ENCODE data around the gene RNF222.

The RNF222 gene, protein sequence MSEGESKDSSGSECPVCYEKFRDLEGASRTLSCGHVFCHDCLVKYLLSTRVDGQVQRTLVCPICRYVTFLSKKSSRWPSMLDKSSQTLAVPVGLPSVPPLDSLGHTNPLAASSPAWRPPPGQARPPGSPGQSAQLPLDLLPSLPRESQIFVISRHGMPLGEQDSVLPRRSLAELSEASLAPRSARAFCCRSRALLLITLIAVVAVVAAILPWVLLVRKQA

DNA sequence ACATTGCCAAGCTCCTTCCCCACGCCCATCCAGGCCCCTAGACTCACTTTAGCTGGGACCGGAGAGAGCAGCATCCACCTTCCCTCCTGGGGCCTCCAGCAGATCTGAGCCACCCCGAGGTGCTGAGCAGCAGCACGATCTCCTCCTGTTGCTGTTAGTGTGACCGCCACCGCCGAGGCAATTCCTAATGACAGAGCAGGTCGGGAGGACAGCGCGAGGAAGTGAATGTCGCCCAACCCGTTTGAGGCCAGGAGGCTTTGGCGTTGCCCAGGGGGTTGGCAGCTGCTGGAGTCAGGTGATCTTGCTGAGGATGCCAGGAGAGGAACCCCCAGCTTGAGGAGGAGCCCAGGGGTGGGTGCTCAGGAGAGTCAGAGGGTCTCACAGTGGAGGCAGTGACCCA is at the start of gene RNF222:
Gene RNF222 (minus strand): TSS at position 192 of the 400 bp plus-strand sequence. CDS start 4,366 bp downstream, outside the sequence.
- DNase-seq, result no peak

DNA sequence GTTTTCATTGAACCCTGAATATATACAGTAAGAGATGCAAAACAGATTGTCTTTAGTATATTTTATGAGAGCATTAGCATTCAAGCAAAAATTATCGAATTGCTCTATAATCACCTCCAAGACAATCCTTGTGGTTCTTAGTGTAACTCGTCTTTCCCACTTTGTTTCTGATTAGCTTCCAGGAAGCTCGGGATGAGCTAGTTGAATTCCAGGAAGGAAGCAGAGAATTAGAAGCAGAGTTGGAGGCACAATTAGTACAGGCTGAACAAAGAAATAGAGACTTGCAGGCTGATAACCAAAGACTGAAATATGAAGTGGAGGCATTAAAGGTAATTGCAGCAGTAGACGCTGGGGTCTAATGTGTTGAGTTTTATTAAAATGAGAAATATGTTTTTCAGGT is 47.9 kb upstream of the RNF222 start:
- DNase-seq, result no peak

DNA sequence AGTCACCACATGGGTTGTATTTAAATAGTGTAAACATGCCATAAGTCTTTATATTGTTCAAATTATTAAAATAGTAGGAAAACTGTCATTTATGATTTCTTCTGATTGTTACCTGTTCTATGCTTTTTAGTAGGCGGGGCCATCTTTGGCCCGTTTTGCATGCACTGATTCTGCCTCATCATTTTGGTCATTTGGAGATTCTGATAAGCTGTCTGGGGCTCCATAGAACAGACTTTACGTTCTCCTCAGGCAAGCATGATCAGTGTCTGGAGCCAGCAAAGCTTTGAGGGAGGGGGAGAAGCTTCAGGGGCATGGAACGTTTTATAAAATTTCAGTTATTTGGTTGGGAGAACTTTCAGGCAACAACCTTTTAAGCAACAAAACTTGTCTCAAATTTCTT is 46.9 kb upstream of the RNF222 start:
- no peak for DNase-seq

DNA sequence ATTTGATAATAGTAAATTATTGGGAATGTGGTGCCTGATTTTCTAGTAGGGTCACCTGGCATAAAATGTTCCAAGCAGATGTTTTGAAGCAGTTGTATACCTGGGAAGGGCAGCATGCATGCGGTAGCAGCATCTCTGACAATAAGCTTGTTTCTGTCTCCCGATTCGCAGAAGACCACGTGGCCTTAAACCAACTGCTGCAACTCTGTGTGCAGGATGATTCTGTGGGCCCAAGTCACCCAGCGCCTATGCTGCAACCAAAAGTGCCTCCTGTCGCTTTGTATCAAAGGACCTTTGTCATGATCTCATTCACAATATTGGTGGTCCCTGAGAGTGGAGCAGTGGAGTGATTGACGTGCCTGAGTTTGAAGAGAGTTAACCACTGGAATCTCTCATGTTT is 46.1 kb upstream of the RNF222 start:
- no peak for DNase-seq

DNA sequence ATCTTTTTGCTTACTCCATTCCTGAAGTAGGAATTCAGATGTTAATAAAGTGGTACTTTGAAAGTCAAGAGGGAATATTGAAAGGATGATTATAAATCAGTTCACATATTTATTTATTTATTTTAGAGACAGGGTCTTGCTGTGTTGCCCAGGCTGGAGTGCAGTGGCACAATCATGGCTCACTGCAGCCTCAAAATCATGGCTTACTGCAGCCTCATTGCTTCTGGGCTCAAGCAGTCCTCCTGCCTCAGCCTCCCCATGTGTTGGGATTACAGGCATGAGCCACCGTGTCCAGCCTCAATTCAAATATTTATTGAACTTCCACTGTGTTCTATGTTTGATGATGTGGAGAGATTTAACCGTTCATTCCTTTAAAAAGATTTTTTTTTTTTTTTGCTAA is 44.7 kb upstream of the RNF222 start:
- DNase-seq, result no peak

DNA sequence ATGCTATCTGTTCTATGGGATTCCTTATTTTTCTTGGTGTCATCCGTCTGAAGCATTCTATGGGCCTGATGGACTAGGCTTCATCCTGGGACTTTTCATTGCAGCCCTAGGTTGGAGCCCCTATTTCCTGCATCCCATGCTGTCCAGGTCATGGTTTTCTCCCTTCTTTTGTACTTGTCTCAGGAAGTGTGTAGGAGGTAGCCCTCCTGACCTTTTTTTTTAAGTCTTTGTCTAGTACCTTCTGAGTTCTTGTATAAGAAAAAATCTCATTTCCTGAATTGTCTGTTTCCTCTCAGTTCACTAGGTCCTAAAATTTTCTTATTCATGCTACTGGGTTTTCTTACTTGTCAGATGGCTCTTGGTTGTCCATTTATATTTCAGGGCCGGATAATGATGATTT is 44.1 kb upstream of the RNF222 start:
- no peak for DNase-seq

DNA sequence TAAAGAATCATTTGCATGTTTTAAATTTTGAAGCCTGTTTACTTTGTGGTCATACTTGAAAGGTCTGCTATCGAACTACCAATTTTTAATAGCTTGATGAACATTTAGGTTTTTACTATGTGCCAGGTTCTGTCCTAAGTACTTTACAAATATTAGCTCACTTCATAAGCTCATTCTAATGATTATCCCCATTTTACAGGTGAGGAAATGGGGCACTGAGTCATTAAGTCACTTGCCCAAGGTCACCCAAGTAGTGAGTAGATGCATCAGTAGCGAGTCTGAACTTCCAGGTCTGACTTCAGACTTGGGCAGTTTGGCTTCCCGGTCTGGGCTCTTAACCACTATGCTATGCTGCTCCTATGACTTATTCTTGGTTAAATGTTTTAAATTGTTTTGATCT is 42.1 kb upstream of the RNF222 start:
- DNase-seq, result no peak

DNA sequence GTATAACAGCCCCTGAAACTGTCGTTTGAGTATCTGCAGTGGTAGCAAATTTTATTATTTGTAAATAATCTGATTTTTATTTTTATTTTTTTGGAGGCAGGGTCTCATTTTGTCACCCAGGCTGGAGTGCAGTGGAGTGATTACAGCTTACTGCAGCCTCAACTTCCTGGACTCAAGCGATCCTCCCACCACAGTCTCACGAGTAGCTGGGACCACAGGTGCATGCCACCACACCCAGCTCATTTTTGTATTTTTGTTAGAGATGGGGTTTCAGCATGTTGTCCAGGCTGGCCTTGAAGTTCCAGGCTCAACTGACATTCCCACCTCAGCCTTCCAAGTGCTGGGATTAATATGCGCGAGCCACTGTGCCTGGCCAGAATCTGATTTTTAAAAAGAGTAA is 40.8 kb upstream of the RNF222 start:
- DNase-seq, result no peak

DNA sequence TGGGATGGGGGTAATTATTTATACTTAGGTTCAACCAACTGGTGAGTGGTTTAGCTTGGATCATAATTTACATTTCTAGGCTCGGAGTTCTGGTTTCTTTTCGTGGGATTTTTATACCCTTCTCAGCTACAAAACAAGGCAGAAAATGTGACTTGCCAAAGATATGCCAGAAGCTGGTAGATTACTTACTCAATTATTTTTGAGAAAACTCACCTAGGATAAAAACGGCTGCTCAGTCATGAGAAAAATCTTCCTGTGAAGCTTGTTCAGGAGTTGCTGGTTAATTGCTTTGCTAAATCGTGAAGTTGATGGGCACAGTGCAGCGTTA is 39.2 kb upstream of the RNF222 start:
- DNase-seq, result no peak

DNA sequence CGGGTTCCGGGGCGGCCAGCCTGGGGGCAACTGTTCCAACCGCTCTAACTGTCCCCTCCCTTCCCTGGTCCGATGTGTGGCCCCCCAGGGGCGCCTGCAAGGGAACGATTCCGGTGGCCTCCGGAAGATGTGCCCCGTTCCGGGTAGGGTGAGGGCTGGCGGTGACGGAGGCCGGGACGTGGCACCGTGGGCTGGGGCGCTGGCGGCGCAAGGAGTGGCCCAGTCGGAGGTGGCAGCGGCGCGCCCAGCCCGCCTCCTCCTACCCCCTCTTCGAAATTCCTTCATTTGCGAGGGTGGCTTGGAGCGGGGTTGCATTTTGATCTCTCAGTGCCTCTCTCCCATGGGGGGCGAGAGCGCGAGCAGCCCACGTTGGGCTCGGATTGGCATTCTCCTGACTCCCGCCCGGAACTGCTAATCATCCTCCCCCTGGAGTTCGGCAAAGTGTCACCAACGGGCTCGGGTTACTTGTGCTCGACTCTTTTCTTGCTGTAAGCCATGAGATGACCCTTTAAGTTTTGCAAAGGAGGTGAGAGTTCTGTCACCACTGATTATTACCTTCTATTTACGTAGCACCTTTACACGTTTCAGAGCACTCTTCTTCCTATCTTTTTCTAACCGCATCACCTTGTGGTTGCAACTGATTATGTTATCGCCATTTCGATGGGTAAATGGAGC is 38.7 kb upstream of the RNF222 start:
- peak; percentile 17 for DNase-seq

DNA sequence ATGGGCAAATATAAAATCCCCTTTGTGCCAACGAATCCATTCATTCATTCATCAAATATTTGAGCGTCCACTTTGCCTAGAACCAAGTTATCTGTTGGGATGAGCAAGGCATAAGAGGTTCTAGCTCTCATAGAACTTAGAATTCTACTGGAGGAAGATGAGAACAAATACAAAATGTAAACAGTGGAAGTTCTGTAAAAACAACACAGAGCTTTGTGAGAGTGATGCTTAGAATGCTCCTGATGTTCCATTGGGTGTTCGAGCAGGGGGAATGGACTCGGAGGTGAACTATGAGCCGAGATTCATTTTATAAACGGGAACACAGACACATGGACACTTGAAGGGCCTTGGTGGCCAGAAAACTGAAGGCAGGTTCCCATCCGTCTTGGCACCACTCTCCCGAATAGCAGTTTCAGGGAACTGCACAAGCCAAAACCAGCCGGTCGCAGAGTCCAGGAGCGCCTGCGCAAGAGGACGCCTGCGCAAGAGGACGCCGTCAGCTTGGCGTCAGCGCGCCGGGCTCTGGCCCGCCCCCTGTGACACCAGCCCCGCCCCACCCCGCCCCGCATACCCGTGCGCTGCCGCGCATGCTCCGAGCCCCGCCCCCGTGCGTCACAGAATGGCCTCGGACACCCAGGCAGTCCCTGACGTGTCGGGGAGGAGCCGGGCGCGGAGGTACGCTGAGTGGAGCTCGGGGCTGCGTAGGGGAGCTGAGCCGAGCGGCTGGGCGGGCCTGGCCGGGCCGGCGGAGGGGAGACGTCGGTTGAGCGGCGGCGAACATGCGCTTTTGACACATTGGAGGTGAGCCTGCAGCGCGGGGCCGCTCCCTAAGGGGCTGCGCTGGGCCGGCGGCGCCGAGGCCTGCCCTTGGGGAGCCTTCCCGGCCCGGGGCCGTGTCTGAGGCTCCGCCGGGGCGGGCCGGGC is 37.9 kb upstream of the RNF222 start, which contains the start of gene NDEL1:
Gene NDEL1 (plus strand): TSS at position 640 of the 924 bp plus-strand sequence. CDS start 8,388 bp downstream, outside the sequence.
- peak; percentile 94 for DNase-seq

DNA sequence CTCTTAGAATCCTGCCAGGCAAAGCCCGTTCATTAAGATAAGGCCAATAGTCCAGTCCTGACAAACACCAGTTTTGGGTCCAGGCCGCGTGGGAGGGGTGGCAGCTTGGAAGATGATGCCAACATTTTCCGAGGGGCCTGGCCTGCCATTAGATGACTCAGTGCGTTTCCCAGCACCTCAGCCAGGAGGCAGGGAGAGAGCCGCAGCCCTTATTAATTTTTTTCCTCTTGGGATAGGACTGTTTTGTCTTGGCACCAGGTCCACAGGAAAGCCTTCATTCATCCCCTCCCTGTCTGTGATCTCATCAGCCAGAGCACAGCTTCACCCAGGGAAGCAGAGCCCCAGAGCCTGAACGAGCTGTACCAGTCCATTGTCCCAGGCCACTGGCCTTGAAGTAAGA is 33.3 kb upstream of the RNF222 start:
- no peak for DNase-seq

DNA sequence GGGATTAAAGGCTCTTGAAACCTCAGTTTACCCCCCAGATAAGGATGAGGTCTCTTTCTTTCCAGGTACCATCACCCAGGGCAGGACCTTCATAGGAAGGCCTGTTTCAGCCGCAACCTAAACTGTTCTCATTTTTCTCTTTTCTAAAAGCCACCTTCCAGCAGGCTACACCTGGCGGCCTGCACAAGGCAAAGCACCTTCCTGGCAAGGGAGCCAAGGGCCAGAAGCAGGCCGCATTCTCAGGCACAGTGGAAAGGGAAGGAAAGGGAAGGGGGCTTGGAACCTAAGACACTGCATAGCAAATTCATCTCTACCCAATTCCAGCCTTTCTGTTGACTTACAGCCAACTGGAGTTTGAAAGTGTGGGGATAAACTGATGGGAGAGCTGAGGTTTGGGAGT is 29.2 kb upstream of the RNF222 start:
- DNase-seq, result no peak

DNA sequence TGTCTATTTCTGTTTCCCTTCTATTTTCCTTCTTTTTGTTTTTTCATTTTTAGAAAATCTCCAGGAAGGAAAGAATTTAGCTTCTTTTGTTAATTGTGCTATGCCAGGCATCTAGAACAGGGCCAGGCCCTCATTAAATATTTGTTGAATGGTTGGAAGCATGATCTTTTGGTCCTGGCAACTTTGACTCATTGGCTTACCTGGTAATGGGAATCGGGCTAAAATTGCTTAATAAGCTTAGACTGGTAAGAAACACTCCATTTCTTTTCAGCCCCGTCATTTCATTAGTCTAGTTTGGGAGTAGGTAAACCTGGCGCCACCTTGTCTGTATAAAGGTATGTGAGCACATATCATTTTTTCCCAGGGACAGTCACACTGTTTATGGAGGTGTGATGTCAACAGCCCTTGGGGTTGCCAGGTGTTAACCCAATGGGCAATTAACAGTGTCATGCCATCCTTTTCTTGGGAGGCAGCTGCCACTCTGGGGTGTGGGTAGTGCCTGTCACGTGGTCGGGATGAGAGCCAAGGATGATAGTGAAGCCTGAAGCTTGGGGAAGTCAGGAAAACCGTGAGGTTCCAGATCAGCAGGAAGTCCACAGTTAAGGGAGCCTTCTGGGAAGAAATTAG is 28.6 kb upstream of the RNF222 start:
- DNase-seq, result no peak

DNA sequence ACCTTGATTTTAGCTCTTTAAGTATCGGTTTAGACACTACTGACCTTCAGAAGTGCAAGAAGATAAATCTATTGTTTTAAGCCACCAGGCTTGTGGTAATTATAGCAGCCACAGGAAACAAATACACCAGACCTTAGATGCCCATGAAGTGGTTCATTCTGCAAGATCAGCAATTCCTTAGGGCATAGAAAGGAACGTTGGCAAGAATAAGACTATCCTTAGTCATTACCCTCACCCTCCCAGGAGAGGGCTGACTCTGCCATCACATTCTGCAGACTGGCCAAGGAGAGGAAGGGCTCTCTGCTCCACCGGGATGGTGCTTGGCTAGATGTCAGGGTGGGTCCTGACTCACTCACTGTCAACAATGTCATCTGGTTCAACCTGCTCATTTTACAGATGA is 23.9 kb upstream of the RNF222 start:
- no peak for DNase-seq

DNA sequence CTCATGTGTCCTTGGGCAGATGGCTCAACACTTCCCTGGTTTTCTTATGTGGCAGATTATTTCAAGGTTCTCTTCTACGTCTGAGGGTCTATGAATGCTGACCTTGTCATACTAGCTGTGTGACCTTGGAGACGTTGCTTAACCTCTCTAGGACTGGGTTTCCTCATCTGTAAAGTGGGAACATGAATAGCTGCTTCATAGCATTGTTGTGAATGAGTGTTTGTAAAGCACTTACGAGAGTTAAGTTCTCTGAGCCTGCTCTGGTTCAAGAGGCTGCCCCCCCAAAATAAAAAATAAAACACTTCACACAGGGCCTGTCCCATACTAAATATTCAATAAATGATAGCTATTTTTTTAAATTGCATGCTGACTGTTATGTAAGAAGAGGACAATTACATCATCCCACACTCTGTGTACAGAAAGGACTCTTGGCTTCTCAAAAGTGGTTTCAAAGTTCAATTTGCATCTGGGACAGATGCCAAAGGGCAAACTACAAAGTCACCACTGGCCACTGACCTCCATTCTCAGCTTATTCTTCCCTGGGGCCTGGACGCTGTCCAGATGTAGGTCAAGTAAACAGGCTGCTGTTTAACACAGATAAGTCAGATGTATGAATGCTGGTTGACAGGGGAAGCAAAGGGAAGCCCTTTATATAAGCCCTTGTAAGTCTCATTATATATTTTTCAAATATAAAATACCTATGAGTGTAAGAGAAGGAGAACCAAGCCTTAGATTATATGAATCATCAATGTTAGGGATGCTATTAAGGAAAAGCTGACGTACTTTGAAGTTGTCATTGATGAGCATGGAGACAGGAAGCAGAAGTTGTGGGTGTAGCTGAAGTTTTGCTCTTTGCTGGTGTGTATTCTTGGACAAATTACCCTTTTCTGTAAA is 22.7 kb upstream of the RNF222 start:
- DNase-seq, result peak; percentile 62

DNA sequence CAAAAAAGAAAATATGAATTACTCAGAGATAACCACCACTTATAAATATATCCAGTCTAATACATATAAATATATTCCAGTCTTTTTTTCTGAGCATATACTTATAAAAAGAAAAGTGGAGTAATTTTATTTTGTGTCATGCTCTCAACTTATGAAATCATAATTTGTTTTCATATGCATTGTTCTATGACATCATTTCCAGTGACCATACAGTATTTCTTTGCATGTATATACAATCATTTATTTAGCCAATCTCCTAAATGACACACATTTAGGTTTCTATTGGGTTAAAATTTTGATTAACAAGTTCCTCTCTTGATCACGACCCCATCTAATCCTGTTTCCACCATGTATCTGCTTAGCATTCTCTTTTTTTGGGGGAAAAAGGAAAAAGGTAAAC is 21.7 kb upstream of the RNF222 start:
- DNase-seq, result no peak

DNA sequence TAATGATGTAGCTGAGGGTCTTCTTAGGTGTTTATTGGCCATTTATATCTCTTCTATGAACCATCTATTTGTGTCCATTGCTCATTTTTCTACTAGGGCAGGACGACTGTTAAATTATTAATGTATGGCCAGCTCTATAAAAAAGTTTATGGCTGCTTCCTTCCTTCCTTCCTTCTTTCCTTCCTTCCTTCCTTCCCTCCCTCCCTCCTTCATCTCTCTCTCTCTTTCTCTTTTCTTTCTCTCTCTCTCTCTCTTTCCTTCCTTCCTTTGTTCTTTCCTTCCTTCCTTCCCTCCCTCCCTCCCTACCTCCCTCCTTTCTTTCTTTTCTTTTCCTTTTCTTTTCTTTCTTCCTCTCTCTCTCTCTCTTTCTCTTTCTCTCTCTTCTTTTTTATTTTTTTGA is 20.8 kb upstream of the RNF222 start:
- DNase-seq, result no peak

DNA sequence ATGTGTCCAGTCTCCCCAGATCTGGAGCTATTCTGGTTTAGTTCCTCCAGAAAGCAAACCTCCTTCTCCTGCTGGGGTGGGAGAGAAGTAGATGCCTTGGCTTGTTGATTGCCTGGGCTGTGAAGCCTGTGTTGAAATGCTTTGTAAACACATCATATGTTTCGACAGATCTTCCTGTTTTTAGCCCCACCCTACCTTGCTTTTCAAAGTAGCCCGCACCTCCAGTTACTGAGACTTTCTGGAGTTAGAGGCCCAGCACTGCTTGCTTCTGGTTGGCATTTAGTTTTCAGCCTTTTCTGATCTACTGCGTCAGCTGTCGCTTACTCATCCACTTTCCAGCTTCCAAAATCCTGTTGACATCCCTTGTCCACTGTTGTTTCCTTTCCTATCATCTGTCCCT is 20.2 kb upstream of the RNF222 start:
- DNase-seq, result peak; percentile 76

DNA sequence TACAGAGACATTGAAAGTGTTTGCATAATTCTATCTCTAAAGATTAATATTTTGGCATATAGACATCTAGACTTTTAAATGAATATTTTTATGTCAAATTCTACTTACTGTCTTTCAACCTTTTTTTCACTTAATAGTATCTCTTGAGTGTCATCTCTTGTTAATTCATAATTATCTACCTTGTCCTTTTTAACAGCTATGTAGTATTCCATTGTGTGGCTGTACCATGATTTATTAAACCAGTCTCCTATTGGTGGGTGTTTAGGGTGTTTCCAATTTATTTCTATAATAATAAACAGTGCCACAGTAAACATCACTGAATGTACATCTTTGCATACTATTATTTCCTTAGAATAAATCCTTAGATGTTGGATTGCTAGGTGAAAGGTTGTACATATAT is 16.3 kb upstream of the RNF222 start:
- DNase-seq, result no peak

DNA sequence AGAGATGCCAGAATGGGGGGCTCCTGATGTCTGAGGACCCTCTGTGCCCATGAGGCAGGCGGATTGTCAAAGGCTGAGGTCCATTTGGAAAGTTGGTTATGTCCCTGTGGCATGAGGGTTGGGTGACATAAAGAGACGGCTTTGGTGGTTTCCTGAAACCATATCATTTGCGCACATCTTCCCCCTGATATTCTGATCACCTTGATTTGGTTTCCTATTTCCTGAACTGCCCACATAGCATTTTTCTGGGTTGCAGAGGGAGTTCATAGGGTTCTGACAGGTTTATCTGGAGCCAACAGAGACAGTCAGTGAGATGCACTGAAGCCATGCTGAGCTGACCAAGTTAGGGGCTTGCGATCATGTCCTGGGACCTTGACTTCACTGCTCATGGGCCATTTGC is 15.7 kb upstream of the RNF222 start:
- DNase-seq, result no peak

DNA sequence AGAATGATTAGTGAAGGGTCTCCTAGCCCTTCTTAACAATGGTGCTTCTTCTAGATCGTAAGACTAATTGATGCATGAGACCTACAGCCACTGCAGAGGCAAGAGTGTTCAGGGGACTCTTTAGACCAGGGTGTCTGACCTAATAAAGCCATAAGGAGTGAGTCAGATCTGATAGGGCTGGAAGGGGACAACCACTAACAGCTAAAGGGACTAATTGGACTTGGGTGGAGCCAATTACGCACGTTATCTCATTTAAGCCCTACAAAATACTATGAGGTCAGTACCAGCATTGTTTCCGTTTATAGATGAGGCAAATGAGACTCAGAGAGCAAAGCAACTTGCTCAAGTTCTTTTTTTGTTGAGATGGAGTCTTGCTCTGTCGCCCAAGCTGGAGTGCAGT is 14.5 kb upstream of the RNF222 start:
- no peak for DNase-seq

DNA sequence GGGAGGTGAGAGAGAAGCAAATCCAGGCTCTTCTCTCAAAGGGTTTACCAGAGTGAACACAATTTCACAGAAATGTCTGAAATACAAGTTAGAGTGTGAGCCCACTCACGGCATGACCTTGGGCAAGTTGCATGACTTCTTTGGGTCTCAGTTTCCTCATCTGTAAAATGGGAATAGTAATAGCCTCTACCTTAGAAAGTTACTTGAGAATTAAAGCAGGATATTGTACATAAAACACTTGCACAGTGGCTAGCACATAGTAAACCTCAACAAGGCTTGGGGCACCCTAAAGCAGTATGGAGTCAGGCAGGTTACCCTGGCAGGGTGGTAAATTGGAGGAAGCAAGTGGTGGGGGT is 13.2 kb upstream of the RNF222 start:
- no peak for DNase-seq

All from MV-4-11 (cell line).